ENCODE data around the gene ERC2.

ERC2 gene

GRCh38 chr3:55514962-55515361, 953.3 kb downstream of the ERC2 start:
- Histone ChIP-seq H3K27ac (ENCODE audit: low read depth, low read length, poor library complexity, severe bottlenecking) (no peak overlapping the region), H3K4me1 (ENCODE audit: insufficient read depth, low read length, severe bottlenecking) (no peaks in the 10 kb centered on the region), H3K9me2 (ENCODE audit: low read depth, low read length) (no peaks in the 10 kb centered on the region), H3K79me2 (ENCODE audit: insufficient read depth, low read length) (no peaks in the 10 kb centered on the region), H3K9ac (ENCODE audit: low read length) (no peak overlapping the region), H3F3A (ENCODE audit: insufficient read depth, low read length) (no peaks in the 10 kb centered on the region), H3K36me3 (ENCODE audit: insufficient read depth, low read length) (no peaks in the 10 kb centered on the region), H3K27me3 (ENCODE audit: insufficient read depth, low read length) (no peaks in the 10 kb centered on the region; the same call in 1 of the 2 replicates), H3K9me3 (ENCODE audit: low read length) (no peaks in the 10 kb centered on the region), H4K20me1 (ENCODE audit: insufficient read depth, low read length) (no peaks in the 10 kb centered on the region), H2AFZ (ENCODE audit: low read length) (no peak overlapping the region), H3K4me2 (ENCODE audit: low read length) (no peak overlapping the region), H3K4me3 (ENCODE audit: low read depth, low read length, poor library complexity, severe bottlenecking) (no peak overlapping the region)
- TF ChIP-seq CTCF (IDR thresholded peaks at IDR 0.05; ENCODE audit: low read length): no peak
- no peak for TF ChIP-seq EZH2 (IDR thresholded peaks at IDR 0.05; ENCODE audit: borderline replicate concordance, low read length)

GRCh38 chr3:55512571-55513343, 955.5 kb downstream of the ERC2 start:
- Histone ChIP-seq H3K27me3 (ENCODE audit: insufficient read depth, low read length) (no peaks in the 10 kb centered on the region; the same call in 1 of the 2 replicates), H3K4me2 (ENCODE audit: low read length) (no peak overlapping the region), H3K27ac (ENCODE audit: low read depth, low read length, poor library complexity, severe bottlenecking) (no peak overlapping the region), H4K20me1 (ENCODE audit: insufficient read depth, low read length) (no peaks in the 10 kb centered on the region), H3K36me3 (ENCODE audit: insufficient read depth, low read length) (no peaks in the 10 kb centered on the region), H3K4me3 (ENCODE audit: low read depth, low read length, poor library complexity, severe bottlenecking) (no peak overlapping the region), H3F3A (ENCODE audit: insufficient read depth, low read length) (no peaks in the 10 kb centered on the region), H3K4me1 (ENCODE audit: insufficient read depth, low read length, severe bottlenecking) (no peaks in the 10 kb centered on the region), H2AFZ (ENCODE audit: low read length) (no peak overlapping the region), H3K9me3 (ENCODE audit: low read length) (no peaks in the 10 kb centered on the region), H3K79me2 (ENCODE audit: insufficient read depth, low read length) (no peaks in the 10 kb centered on the region), H3K9ac (ENCODE audit: low read length) (no peak overlapping the region), H3K9me2 (ENCODE audit: low read depth, low read length) (no peaks in the 10 kb centered on the region)
- TF ChIP-seq EZH2 (IDR thresholded peaks at IDR 0.05; ENCODE audit: borderline replicate concordance, low read length) (no peak), CTCF (IDR thresholded peaks at IDR 0.05; ENCODE audit: low read length) (no peak)

- Histone ChIP-seq H3K27me3 (ENCODE audit: insufficient read depth, low read length) (no peaks in the 10 kb centered on the region; the same call in 1 of the 2 replicates), H3K9ac (ENCODE audit: low read length) (no peak overlapping the region), H3F3A (ENCODE audit: insufficient read depth, low read length) (no peaks in the 10 kb centered on the region), H2AFZ (ENCODE audit: low read length) (no peak overlapping the region), H3K4me2 (ENCODE audit: low read length) (no peak overlapping the region), H3K79me2 (ENCODE audit: insufficient read depth, low read length) (no peaks in the 10 kb centered on the region), H3K4me1 (ENCODE audit: insufficient read depth, low read length, severe bottlenecking) (no peaks in the 10 kb centered on the region), H4K20me1 (ENCODE audit: insufficient read depth, low read length) (no peaks in the 10 kb centered on the region), H3K9me3 (ENCODE audit: low read length) (no peaks in the 10 kb centered on the region), H3K4me3 (ENCODE audit: low read depth, low read length, poor library complexity, severe bottlenecking) (no peak overlapping the region), H3K27ac (ENCODE audit: low read depth, low read length, poor library complexity, severe bottlenecking) (no peak overlapping the region), H3K9me2 (ENCODE audit: low read depth, low read length) (no peaks in the 10 kb centered on the region), H3K36me3 (ENCODE audit: insufficient read depth, low read length) (no peaks in the 10 kb centered on the region)
- TF ChIP-seq EZH2 (IDR thresholded peaks at IDR 0.05; ENCODE audit: borderline replicate concordance, low read length) (no peak), CTCF (IDR thresholded peaks at IDR 0.05; ENCODE audit: low read length) (no peak)
These were observed 956.2 kb downstream of the ERC2 start for GRCh38 chr3:55511895-55512570.
